Hematopoietic multipotent progenitor cell treated with erythropoietin and hydrocortisone succinate and interleukin-3 and kit ligand, for 6 days (in vitro differentiated cells): ENCODE measurements around the gene CFAP221.

ENCODE experiments used
- DNase-seq: peaks from one replicate; pipeline ENCODE4 v3.0.0-alpha.2; 2015

Gene CFAP221

DNA sequence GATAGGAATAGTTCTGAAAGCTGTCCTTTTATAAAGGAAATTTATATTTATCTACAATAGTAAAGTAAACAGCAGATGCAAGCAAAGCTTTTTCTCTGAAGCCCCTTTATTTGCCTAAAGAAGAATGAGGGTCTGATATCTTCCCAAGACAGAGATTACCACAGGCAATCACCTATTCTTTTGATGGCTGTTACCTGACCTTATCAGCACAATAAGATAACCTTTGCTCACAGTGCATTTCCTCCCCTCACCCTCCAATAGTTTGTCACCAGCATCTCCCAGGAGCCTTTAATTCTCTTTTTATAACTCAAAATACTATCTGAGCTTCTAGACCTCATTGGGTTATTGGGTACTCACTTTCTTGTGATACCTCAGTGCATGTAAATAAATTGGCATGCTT lies 6.5 kb upstream of the CFAP221 start:
- no peak for DNase-seq

DNA sequence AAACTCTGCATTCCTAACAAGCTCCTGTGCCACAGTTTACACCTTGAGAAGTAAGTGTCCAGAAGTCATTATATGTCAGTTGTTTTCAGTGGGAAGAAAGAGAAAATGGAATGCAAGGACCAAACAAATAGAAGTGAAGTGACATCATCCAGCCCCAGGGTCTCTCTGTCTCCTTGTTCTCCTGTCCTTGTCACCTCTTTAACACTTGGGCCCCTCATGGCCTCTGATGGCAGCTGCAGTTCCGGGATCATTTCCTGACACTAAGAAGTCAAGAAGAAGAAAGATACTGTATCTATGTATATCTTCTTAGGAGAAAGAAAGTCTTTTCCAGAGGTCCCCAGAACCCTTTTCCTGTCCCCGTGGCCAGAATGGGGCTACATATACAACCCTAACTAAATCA lies 2.8 kb upstream of the CFAP221 start:
- no peak for DNase-seq

DNA sequence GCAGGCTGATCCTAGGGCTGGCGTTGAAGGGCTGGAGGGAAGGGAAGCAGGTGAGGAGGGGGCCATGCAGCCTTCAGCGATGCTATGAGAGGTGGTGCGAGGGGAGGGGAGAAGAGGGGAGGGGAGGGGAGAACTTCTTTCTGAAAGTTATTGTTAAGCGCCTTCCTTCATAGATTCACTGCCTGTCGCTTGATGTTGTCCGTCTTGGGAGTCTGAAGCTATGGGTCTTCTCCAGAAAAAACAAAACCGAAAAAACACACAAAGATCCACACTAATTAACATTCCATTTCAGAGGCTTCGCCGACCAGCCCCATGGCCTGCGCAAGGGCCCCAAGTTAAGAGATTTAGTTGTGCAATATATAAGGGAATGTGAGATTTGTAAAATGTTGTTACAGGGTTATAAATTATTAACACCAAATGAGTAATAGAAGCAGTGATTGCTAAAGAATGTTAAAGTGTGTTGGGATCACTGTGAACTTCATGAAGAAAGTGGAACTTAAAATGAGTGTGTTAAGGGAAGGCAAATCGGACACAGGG lies 758 bp downstream of the CFAP221 start:
- no peak for DNase-seq

DNA sequence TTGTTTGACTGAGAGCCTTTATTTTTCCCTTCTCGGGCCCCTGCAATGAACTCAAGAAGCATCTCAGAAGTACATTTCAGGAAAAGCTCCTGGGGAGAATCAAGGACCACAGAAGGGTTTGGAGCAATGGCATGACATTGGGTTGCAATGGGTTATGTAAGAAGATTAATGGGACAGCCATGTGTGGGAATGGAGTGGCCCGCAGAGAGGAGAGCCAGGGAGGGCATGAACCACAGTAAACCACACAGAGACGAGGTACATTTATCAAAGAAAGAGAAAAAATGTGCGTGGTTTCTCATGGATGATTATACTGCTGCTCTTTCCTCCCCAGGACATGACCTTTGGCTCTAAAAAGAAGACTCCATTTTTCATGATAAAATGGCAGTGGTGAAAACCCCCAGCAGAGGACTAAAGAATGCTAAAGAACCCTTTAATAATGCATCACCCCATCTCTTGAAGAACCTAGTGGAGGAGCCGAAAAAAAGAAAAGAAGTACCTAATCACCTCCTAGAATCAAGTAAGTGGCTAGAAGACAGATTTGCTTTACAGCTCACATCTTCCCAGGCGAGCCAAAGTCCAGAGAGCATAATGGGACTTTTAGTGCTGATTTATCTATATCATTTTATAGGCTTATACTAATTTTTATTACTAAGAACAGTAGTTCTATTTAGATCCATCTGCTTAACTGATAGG lies 1.7 kb downstream of the CFAP221 start:
- no peak for DNase-seq

DNA sequence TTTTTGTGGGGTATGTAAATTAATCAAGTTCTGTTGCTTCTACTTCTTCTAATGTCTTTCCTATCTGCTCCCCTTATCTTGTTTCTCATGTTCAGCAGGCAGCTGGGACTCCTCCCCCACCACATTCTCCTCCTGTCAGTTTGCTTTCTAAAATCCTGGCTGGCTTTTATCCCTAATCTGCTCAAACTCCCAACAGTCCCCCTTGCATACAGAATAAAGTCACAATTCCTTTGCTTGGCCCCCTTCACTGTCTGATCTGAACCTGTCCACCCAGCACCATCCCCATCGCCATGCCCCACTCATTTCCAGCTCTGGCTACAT lies 2.2 kb downstream of the CFAP221 start:
- peak; percentile 7 for DNase-seq

DNA sequence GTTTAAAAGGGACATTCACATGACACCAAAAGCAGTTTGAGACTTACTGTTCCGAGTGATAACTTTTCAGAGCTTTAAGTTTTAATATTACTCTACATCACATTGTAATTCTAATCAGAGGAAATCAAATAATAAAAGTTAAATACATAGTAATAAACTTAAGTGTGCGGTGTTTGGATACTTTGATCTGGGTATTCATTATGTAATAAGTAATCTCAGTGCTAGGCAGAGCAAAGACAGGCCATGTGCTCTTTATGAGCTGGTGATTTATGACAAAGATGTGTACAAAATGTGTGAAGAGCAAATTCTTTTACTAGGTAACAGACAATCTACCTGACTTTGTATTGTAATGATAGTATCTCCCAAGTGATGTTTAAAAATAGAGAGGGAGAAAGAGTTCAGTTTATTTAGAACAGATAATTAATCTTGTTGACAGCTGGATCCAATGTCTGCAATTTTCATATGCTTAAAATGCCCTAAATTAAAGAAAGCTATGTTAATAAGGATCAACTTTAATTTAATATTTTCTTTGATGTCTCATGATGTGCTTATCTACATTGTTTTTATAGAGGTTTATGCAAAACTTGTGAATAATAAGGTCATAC lies 4.4 kb downstream of the CFAP221 start:
- DNase-seq = no peak

DNA sequence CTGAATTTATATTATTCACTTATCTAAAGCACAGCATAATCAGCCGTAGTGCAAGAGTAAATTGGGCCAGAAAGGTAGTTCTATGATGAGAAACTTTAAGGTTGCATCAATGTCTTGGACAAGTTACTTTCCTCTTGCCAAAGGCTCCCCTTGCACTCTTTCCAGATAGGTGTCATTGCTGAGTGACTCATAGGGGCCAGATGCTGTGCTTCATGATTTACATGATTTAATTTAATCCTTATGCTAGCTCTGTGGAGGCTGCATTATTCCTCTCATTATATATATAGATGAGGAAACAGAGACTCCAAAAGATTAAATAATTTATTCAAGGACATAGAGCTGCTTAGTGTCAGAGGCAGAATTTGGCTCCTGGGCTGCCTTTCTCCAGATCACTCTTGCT lies 5.0 kb downstream of the CFAP221 start:
- no peak for DNase-seq

DNA sequence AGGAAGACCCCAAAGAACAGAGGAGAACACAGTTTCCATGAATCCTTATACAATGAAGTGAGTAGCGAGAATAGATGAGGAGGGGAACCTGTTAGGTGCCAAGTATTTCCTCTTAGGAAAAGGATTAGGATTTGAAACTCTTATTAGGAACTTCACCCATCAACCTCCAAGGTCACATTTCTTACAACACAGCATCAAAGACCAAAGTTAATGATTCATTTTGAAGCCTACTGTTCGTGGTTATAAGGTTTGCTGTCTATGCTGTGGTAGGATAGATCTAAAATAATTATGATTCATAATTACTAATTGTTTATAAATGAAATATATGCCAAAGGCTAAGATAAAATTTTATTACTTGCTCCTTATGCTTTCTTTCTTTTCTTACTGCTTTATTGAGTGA lies 6.1 kb downstream of the CFAP221 start:
- DNase-seq = no peak

DNA sequence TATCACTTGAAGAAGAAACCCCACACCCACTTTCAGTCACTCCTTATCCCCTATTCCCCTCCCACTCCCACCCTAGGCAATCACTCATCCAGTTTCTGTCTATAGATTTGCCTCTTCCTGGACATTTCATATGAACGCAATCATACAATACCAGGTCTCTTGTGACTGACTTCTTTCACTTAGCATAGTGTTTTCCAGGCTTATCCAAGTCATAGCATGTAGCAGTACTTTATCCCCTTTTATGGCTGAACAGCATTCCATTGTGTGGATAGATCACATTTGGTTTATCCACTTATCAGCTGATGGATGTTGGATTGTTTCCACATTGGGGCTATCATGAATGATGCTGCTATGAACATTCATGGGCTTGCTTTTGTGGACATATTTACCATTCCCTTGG lies 6.6 kb downstream of the CFAP221 start:
- DNase-seq = no peak

DNA sequence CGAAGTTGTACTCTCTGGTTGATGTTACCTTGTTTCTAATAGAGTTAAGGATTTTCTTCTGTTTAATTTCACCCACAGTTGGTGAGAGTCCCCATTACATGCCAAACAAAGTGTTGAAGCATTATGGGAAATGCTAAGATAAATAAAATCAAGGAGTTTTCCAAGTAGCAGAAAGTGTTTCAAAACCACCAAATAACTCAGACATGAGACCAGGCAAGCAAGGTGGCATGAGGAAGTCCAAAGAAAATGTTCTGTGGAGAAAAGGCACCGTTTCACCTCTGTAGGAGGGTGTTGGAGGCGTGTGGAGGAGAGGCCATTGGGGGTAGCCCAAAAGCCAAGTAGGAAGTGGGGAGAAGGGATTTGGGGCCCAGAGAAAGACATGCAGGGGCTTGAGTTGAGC lies 8.7 kb downstream of the CFAP221 start:
- DNase-seq = no peak

DNA sequence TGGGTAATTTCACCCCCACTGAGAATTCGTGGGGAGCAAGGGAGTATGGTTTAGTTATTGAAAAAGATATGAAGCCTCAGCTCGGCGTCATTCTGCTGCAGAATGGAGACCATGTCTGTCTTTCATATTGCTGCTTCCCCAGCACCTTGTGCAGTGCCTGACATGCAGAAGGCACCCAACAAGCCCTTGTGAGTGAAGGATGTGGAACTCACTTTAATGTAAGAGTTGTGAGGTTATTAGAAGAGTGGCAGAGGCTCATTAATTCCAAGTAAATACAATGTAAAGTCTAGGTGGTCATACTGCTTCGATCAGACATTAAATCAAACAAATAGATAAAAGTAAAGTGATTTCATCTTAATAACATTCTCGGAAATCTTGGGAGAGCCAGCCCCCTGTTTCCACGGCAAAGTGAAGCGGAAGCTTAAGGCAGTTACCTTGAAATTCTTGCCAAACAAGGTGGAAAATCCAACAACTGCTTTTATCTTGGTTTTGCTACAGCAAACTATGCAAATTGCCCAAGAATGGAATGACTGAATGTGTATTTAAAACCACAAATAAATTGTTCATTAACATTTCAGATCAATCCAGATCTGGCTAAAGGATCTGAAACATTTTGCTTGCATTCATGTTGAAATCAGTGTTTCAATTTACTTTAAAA lies 9.6 kb downstream of the CFAP221 start:
- no peak for DNase-seq

DNA sequence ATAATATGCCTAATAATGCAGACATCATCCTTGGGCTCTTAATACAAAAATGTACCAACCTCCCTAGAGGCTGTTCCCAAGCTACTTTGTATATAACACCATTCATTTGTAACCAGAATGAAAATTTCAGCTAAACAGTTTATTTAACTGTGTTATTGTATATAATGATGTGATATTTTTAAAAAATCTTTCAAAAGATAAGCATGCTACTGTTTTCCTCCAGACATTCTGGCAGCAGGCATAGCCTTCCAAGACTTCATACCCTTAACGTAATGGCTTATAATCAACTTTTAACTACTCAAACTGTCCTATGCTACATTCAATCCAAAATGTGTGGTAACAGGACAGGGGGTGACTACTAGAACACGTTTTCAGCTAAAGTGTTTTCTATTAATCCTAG lies 21.2 kb downstream of the CFAP221 start:
- no peak for DNase-seq

DNA sequence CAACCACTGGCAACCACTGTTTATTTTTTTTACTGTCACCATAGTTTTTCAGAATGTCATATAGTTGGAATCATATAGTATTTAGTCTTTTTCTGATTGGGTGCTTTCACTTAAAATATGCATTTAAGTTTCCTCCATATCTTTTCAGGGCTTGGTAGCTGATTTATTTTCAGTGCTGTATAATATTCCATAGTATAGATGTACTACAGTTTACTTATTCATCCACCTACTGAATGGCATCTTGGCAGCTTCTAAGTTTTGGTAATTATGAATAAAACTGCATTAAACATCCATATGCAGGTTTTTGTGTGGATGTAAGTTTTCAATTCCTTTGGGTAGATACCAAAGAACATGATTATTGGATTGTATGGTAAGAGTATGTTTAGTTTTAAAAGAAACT lies 23.0 kb downstream of the CFAP221 start:
- DNase-seq = no peak

DNA sequence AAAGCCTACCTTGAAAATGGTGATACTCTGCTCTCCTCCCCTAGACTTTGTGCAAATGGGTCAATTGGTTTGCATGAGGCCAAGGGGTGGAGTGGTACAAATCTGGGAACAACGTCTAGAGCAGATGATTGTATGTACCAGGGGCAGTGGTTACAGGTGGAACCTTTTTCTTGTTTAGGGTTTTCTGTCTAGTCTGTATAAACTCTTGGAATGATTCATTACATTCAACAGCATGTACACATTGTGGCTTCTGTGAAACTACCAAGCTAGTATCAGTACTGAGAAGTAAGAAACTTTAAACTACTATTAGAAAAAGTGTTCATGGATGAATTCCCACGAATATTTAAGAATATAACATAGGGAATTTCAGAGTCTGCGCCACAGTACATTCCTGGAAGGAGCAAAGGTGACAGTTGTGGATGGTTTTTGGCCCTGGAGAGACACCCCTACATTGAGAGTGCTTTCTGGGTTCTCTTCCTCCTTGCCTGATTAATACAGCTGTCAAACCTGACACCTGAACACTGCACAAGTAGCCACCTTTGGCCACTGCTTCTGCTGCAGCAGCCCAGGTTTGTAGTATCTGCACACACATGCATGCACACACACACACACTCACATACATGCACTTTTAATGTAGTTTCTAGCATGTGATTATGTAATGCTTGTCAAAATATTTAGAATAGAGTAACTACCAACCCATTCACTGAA lies 30.0 kb downstream of the CFAP221 start:
- no peak for DNase-seq

DNA sequence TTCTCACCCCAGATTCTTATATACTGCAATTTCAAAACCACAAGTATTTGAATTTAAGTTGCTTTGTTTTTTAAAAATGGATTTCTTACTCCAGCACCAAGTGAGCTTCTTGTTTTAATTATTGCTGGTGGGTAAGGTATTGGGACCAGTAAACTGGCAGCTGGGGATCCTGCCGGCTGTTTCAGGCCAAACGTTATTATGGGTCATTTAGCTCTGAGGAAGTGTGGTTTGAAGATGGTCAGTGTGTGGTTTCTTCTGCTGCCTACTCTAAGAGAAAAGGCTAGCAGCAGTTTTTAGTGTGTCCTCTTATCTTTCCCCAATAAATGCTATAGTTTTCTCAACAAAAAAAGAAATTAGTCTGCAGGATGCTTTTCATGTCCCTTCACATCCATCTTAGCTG lies 30.6 kb downstream of the CFAP221 start:
- peak; percentile 5 for DNase-seq

DNA sequence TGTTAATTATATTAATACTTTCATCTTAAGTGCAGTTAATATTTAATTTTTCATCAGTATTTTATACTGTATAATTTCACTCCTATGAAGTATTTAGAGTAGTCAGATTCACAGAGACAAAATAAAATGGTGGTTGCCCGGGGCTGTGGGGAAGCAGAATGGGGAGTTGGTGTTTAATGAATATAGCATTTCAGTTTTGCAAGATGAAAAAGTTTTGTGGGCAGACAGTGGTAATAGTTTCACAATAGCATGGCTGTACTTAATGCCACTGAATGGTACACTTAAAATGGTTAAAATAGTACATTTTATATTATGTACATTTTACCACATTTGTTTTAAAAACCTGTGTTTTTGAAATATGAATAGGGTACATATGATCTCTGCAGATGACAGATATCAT lies 31.2 kb downstream of the CFAP221 start:
- DNase-seq = peak; percentile 10

DNA sequence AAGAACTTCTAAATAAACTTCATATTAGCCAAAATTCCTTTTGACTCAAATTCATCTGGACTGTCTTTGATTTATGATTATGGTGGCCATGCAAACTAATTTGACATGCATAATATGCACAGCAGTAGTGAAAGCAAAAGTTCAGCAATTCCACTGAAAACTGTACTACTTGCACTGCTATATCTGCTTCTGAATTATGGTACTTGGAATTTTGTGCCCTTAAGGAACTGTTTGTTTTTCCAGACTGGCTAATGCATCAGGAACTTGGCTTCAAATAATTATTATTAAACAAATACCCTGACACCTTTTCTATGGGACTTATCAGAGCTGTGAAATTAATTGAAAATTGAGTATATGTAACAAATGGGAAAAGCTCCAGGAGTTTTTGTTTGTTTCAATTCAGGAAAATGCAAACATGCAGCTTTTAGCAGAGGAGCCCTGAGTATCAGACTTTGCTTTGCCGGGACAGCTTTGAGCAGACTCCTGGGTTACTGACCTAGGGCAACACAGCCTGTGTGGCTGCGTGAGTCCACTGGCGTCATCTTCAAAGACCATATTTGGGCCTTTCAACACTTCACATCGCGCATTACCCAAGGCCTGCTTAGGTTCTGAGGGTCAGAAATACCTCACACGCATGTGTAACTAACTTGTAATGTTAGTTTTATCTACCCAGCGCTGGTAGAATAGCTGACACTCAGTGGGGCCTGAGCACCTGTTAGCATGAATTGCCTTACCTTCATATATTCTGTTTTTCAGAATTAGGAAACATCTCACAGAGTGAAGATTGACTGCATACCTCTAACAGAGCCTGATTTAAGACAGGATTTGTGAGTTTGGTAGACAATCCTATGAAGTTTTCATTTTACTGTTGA lies 35.4 kb downstream of the CFAP221 start:
- DNase-seq = no peak

DNA sequence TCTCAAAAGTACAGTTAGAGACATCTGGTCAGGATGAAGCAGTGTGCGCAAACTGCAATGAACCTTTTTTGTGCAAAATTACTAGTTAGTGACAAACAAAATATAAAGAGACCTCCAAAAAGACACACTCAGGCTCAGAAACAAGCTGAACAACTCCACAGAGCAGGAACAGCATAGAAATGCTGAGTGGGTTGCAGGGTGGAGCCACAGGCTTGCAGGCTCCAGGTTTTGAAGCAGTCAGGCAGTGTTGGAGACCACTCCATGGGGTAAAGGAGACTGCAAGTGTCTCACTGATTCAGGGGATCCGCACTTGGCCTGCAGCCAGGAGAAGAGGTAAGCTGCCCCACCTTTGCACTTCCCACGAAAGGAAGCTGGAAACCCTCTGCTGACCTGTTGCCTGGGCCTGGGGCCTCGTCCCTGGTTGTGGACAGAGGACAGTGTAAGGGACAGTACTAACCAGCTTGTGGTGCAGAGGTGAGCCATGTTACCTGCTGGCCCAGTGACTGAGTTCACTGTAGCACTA lies 36.4 kb downstream of the CFAP221 start:
- DNase-seq = no peak

DNA sequence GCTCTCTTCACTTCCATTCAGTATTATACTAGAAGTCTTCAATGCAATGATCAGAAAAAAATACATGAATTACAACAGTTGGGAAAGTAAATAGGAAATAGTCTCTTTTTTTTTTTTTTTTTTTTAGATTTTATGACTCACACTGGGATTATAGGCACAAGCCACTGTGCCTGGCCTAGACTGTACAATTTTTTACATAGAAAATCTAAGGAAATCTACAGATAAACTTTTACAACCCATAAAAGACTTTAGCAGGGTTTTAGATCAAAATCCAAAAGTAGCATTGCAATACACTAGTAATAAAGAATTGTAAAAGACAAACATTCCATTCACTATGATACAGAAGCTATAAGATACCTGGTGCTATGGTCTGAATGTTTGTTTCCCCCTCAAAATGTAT lies 39.0 kb downstream of the CFAP221 start:
- DNase-seq = no peak

DNA sequence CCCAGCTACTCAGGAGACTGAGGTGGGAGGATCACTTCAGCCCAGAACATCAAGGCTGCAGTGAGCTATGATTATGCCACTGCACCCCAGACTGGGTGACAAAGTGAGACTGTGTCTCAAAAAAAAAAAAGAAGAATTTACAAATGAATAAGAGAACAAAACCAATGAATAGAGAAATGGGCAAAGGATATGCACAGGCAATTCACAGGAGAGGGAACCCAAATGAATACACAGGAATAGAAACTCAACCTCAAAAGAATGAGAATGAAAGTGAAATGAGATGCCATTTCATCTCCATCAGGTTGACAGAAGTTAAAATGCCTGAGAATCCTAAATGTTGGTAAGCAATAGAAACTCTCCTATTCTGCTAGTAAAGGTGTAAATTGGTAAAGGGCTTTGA lies 40.2 kb downstream of the CFAP221 start:
- no peak for DNase-seq

DNA sequence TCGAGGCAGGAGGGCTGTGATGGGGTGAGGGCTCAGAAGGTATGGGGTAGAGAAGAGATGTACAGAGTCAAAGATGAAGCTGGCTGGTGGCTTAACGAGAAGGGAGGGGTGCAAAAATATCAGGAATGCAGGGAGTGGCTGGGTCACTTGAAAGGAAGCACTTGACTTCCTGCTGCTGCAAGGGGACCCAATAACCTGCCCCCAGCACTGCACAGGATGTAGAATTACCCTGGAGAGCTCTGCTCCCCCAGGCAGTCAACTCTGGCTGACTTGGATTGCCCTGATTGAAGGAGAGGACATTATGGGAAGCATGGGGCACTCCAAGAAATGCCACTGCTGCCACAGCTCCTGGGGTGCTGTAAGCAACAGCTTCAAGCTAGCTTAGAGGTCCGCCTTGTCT lies 41.8 kb downstream of the CFAP221 start:
- DNase-seq = no peak

DNA sequence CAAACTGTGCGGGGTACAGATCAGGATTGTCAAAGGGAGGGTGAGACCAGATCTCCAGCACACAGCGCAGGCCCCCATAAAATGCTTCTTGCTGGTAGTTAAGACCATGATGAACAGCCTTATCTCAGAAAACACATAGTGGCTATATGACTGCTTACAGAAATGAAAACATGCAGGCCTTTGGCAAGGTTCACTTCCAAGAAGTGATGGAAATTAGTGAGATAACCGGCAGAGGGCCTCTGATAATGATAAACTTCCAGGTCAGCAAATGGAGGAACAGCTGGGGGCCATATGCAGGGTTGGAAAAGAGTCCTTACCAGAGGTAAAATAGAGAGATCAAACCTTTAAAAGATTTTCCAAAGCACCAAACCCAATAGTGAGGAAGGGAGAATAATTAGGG lies 46.6 kb downstream of the CFAP221 start:
- DNase-seq = no peak

DNA sequence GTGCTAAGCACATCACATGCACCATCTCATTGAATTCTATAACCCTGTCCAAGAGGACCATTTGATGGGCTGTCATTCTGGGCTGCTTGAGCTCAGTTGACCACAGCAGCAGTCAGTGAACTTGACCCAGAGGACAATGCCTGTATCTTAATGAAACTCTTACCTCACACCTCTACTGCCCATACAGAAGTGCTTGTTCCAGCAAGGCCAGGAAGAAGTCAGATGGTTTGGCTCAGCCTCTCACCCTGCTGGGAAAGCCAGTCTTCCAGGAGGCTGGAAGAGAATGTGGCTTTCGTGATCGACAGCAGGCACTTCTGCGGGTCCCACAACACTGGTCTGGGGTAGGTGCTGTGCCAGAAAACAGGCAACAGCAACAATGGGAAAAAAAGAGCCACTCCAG lies 47.3 kb downstream of the CFAP221 start:
- DNase-seq = no peak
